Stimulated activated naive CD4-positive, alpha-beta T cell treated with Interleukin-2 at 50 U/mL for 16 hours (primary cell): ENCODE measurements around the gene GNPNAT1.
A peak's percentile ranks its signal among the peaks of the same experiment; 100 is the strongest.
"Not testable (repeated sequence)": the region's sequence is repeated elsewhere in the genome, so short reads cannot be mapped to it uniquely, and the experiment has no call there.

Experiments
- DNase-seq: peaks from one replicate; lab custom pipeline; 2025; lab: John Stamatoyannopoulos, UW

Gene GNPNAT1

DNA sequence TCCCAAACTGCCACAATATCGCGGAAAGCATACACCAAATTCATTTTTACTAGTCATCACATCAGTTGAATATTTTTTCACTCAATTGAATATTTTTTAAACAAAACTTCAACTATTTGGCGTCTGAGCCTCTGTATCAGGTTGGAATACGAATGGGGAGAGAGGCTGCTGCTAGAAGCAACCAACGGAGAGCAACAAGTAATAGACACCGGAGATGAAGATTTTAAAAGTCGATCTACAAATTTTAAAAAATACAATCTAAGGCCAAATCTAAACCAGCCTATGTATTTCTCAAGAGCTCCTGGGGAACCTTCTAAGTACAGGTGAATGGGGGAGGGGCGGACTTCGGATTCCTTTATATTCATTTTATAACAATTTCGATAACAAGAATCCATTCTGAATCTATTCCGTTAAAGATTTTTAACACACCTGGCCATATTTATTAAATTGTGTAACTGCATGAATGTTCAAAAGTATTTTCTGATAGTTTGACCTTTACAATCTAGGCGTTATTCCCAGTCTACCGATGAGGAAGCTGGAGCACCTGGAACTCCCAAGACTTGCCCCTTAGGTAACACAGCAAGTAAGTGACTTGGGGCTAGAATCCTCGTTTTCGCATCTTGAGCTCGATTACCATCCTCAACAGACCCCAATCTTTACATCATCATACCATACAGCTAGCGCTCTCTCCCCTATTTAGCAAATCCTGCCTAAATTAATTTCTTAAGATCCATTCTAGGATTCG is 1.2 kb downstream of the GNPNAT1 start:
- DNase-seq: no peak

- no peak for DNase-seq
Measured at GRCh38 chr14:52789118-52789517, 2.3 kb downstream of the GNPNAT1 start.

- DNase-seq: no peak
Measured at GRCh38 chr14:52786887-52787286, 4.5 kb downstream of the GNPNAT1 start.

DNA sequence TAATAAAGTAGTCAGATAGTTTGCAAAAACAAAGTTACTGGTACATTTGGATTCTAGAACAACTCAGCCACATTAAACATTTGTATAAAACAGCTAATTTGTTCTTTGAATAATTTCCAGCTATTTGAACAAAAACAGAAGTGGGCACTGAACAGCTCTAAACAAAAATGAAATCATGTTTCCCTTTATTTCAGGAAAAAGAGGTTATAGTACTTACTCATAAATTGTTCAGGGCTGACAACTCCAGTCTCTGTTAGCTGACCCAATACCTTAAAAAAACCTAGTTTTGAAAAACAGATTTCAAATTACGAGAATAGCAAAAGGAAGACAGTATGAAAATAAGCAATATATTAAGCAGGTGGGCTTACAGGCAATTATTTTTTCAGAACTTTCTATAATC is 8.2 kb downstream of the GNPNAT1 start:
- no peak for DNase-seq

DNA sequence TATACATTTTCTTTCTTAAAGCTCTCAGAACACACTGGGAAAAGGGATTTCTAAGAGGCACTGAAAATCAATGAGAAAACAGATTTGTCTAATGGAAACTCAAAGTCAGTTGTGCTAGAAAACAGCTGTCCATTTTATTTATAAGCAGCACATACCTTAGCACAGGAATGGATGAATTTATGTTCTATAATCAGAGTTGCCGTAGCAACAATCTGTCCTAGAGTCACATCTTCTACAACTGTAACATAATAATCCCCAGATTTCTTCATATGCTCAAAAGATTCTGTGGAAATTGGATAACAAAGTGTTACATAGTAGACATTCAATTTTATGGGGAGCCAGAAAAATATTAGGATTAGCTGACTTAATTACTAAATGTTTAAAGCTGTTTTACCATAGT is 9.8 kb downstream of the GNPNAT1 start:
- DNase-seq: no peak

GRCh38 chr14:52780893-52781292 is 10.5 kb downstream of the GNPNAT1 start:
- no peak for DNase-seq

GRCh38 chr14:52778702-52779101 is 12.7 kb downstream of the GNPNAT1 start:
- no peak for DNase-seq

DNA sequence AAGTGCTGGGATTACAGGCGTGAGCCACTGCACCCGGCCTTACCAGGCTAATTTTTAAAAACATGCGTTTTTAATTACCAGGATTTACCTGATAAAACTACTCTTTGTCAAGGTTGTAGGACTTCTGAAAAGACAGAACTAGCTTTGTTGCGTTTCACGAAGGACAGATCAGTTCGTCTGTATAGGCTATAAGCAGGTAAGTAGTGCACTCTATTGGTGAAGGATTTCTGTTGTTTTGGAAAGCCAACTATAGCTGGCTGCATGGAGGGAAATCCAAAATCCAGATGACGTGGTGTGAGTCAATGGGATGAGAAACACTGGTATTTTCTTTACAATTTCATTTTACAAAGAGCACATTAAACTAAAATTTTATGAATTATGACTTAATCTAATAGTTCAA is 14.6 kb downstream of the GNPNAT1 start:
- no peak for DNase-seq

DNA sequence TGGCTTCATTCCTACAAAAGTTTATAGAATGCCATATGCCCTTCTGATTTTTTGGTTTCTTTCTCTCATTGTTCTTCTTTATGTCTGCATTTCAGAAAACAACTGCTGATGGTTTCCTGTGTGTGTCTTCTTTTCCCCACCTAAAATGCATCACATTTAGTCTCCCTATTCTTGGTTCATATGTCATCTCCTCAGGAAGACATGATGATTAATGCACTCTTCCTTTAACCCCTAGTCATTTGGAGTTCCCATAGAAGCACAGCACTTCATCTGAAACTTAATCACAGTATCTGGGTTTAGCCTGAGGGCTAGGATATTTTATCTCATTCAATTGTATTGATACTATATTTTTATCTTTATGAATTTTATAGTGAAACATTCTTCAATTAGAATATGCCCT is 21.5 kb downstream of the GNPNAT1 start:
- DNase-seq: no peak

DNA sequence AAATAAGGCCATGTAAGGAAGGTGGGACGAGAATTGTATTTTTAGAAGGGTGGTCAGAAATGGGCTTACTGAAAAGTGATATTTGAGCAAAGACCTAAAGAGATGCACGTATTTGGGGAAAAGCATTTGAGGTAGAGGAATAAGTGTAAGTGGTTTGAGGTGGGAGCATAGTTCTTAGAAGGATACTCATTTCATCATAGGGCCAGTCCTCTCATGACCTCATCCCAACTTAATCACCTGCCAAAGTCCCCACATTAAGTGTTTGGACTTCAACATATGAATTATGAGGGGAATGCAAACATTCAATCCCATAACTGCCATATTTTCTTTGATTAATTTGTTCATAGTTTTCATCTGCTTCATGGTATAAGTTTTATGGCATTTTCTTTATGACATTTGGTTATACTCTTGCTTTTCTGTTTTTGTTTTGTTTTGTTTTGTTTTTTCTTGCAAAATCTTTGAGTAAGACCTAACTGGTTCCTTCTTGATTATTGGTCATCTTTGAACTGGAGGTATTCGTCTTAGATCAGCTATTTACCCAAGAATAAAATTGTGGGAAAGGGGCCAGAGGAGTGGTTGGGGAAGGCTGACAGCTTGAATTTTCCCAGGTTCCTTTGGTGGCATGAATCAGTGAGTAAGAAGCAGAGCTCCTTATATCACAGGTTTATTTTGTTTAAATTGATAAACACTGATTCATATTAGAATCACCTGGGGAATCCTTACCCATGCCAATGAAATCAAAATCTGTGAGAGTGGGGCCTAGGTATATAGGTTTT is 24.2 kb downstream of the GNPNAT1 start:
- no peak for DNase-seq

DNA sequence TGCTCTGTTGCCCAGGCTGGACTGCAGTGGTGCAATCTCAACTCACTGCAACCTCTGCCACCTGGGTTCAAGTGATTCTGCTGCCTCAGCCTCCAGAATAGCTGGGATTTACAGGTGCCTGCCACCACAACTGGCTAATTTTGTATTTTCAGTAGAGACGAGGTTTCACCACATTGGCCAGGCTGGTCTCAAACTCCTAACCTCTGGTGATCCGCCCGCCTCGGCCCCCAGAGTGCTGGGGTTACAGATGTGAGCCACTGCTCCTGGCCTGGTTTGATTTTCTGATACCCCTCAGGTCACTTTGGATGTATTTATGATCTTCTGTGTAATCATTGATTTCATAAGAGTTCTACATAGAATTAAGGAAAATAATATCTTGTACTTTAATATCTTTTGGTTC is 28.5 kb downstream of the GNPNAT1 start:
- not testable (repeated sequence) for DNase-seq

GRCh38 chr14:52759145-52759544 is 32.3 kb downstream of the GNPNAT1 start:
- DNase-seq: no peak

- no peak for DNase-seq
Measured at GRCh38 chr14:52755607-52756316, 35.6 kb downstream of the GNPNAT1 start.

DNA sequence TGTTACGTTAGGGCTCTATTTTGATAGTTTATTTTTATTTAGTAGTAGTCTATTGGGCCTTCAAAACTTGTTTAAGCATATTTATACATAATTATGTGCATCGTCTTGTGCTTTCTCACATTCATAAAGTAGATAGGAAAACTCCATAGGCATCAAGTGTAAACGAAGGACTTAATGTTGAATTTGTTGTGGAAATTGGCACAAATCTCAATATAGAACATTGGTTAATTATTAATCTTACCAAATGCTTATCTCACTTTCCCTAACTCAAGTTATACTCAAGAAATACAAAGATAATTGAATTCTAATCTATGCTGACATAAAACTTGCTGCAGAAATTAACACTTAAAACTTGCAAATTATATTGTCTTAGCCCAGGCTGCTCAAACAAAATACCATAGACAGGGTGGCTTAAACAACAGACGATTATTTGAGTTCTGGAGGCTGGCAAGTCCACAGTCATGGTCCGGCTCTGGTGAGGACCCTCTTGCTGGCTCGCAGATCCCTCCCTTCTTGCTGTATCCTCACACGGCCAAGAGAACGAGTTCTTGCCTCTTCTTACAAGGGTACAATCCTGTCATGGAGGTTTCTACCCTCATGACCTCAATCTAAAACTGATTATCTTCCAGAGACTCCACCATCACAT is 42.6 kb downstream of the GNPNAT1 start:
- DNase-seq: no peak

DNA sequence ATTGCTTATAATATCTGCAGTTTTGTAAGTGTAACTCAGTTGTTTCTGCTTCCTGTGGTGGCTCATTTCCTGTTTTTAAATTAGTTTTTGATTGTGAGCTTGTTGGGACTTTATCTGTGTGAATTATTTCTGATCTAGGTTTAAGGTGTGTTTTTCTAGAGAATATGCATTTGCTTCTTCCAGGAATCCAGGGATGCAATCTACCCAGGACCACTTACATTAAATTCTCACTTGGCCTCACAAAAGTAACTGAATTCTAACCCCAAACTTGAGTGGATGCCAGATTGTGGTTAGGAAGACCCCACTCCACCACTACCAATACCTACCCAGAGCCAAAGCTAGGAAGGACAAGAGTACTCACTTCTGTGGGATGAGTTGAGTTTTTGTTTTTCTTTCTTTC is 49.5 kb downstream of the GNPNAT1 start:
- no peak for DNase-seq

DNA sequence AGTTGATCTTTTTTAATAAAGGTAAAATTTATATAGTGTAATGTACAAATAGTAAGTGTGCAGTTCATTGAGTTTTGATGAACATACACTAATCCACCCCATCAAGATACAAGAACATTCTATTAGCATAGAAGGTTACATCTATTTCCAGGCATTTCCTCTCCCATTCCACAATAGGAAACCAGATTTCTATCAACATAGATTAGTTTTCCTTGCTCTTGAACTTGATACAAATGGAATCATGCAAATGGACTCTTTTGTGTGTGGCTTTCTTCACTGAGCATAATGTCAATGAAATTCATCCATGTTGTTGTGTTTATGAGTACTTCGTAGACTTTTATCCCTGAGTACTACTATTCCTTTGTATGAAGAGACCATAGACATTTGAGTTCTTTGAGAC is 50.7 kb downstream of the GNPNAT1 start:
- no peak for DNase-seq

DNA sequence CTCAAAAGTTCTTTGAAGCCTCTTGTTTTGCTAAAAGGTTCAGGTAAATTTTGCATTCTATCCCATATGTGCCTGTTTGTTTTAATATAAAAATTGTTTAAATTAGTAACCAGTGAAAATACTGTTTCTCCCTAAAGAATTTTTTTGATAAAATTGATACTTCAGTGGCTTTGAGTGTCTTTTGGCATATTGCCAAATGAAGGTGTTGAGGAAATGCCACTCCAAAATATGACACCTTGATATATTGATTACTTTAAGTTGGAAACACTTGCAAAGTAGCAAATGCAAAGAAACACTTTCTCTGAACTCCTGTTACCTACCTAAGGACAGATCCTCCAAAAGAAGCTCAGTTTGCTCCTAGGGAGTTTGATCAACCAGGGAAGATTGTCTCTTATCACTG is 53.0 kb downstream of the GNPNAT1 start:
- no peak for DNase-seq

GRCh38 chr14:52735921-52736489 is 55.4 kb downstream of the GNPNAT1 start:
- DNase-seq: no peak

DNA sequence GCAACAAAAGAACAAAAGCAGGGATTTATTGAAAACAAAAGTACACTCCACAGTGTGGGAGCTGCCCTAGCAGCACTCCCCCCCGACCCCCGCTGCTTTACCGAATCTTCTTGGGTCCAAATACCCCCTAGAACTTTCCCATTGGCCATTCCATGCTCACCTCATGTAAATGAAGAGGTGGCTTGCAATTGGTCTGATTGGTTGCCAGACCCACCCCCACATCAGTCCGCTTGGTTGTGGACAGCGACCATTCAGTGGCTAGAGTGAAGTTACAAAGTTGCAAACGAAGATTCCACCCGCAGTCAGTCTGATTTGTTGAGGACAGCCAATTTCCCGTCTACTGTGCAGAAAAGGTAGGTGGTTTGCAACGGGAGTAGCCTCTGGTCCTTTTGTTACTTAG is 57.6 kb downstream of the GNPNAT1 start:
- DNase-seq: no peak

GRCh38 chr14:52730709-52731111 is 60.7 kb downstream of the GNPNAT1 start:
- DNase-seq: peak; percentile 13

DNA sequence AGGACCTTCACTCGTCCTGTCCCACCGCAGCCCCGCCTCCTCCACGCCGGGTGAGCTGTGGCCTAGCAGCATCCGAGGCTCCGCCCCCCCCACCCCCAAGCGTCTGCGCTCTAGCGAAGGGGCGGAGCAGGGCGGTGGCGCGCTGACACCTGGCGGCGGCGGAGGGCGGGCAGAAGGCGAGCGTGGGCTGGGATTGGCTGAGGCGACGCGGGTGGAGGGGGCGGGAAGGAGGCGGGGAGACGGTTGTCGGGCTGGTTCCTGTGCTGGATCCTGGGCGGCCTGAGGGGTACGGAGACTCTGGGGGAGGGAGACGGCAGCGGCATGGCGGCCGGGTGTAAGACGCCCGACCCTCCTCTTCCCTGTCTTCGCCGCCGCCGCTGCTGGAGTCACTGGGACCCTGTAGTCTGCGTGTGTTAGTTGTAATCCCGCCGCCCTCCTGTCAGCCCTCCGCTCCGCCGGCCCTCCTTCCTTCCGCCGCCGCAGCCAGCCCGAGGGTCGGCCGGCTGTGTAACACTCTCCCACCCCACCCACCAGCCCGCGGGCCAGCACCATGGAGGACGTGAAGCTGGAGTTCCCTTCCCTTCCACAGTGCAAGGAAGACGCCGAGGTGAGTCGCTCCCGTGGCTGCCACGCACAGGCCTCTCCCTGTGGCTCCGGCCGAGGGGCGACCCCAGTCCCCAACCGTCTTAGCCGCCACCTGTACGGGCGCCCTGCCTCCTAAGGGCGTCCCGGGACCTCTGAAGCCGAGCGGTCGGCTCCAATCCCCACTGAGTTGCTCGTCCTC is 61.3 kb downstream of the GNPNAT1 start, which contains the start of gene STYX:
TSS of gene STYX (plus strand) at position 242 of the 784 bp plus-strand sequence. CDS start at position 551, 309 bp downstream.
- DNase-seq: peak; percentile 99
